Measurements from ENCODE around the gene RAB3GAP1. TPM values are rescaled to one million over a fixed set of nuclear protein-coding genes. Genes with fewer than 3 reads are reported as not detected.

The RAB3GAP1 gene
- total RNA-seq (41.4 TPM), polyA plus RNA-seq (ENCODE audit: insufficient read depth, low read depth, low replicate concordance) (16.6 TPM)
- long read RNA-seq, donor 1, full-length matches to known transcripts: 9 of 19 reads
- long read RNA-seq, donor 1, partial matches to known transcripts: 10 of 19 reads
- long read RNA-seq, donor 1, other reads (novel, unspliced or antisense): 0 of 19 reads
- long read RNA-seq, donor 2, full-length matches to known transcripts: 11 of 11 reads
- long read RNA-seq, donor 2, partial matches to known transcripts: 0 of 11 reads
- long read RNA-seq, donor 2, other reads (novel, unspliced or antisense): 0 of 11 reads
- long read RNA-seq, donor 3, full-length matches to known transcripts: 20 of 20 reads
- long read RNA-seq, donor 3, partial matches to known transcripts: 0 of 20 reads
- long read RNA-seq, donor 3, other reads (novel, unspliced or antisense): 0 of 20 reads
- long read RNA-seq, donor 4, partial matches to known transcripts: 0 of 3 reads
- long read RNA-seq, donor 4, other reads (novel, unspliced or antisense): 0 of 3 reads
- long read RNA-seq, donor 5, full-length matches to known transcripts: 2 of 2 reads
- long read RNA-seq, donor 5, partial matches to known transcripts: 0 of 2 reads
- long read RNA-seq, donor 5, other reads (novel, unspliced or antisense): 0 of 2 reads
- long read RNA-seq, donor 6, full-length matches to known transcripts: 10 of 10 reads
- long read RNA-seq, donor 6, partial matches to known transcripts: 0 of 10 reads
- long read RNA-seq, donor 6, other reads (novel, unspliced or antisense): 0 of 10 reads
- long read RNA-seq, donor 7, full-length matches to known transcripts: 18 of 36 reads
- long read RNA-seq, donor 7, partial matches to known transcripts: 3 of 36 reads
- long read RNA-seq, donor 7, other reads (novel, unspliced or antisense): 15 of 36 reads
- long read RNA-seq, donor 8, full-length matches to known transcripts: 6 of 6 reads
- long read RNA-seq, donor 8, partial matches to known transcripts: 0 of 6 reads
- long read RNA-seq, donor 8, other reads (novel, unspliced or antisense): 0 of 6 reads
- long read RNA-seq, donor 9, partial matches to known transcripts: 0 of 4 reads
- long read RNA-seq, donor 9, other reads (novel, unspliced or antisense): 0 of 4 reads
- long read RNA-seq, donor 10, transcript RAB3GAP1-202 (3 exons, 1,139 nt): major isoform, 5 of 5 reads
- long read RNA-seq, donor 10, partial matches to known transcripts: 0 of 5 reads
- long read RNA-seq, donor 10, other reads (novel, unspliced or antisense): 0 of 5 reads

DNA sequence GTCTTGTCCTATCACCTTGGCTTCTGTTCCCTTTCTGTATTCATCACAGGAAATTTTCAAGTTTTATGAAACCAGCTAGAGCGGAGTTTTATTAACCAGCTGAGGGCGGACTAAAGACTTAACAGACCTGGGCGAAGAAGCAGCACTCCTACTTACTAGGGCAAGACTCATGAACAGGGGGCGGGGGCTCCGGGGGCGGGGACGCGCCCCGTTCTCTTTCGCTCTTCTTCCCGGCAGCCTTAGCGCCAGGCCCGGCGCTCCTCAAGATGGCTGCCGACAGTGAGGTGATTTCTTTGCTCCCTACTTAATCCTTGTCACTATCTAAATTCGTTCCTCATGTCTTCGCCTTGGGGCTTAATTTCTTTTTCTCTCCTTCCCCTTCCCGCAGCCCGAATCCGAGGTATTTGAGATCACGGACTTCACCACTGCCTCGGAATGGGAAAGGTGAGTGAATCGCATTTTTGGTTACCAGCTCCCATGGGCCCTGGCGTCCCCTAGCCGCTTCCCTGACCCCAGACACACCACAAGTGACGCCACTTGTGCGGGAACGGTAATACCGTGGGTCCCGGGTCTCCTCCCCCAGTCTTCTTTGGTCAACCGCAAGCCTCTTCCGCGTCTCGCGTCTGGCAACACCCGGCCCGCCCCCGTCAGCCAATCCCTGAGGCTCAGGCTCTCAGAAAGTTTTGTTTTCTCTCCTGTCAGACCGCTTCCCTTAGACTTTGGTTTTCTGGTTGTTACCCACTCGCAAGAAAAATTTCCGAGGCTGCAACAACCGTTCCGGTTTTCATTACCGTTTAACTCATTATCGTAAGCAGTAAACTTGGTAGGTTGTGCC, at the start of gene RAB3GAP1:
RAB3GAP1 (plus strand) TSS at position 251 of the 835 bp plus-strand sequence; CDS start at position 267, 16 bp downstream.
- intact Hi-C loops (cut with DNase I): no loop called here
- H3K4me1 ChIP-seq (ENCODE audit: control insufficient read depth in 2 of 3, insufficient read depth in 2 of 3, low read depth in 1 of 3, low read length in 3 of 3): peaks cover 0 to 13% (median 11%) of the 10 kb centered on the region in 3 donors
- H3K27ac ChIP-seq (ENCODE audit: low read depth in 2 of 2, low read length in 2 of 2): peak within 1 kb of the TSS; percentile 95 to 96
- H3K9me3 ChIP-seq (ENCODE audit: control insufficient read depth in 2 of 3, insufficient read depth in 1 of 3, low read length in 3 of 3): no peaks in the 10 kb centered on the region
- DNase-seq (peak; percentile 86 to 93 (median 91)), FAIRE-seq (no peak)
- H3K36me3 ChIP-seq (ENCODE audit: control insufficient read depth in 2 of 3, insufficient read depth in 3 of 3, low read length in 3 of 3): no peaks in the 10 kb centered on the region
- peak within 1 kb of the TSS; percentile 94 to 100 (median 96) for H3K9ac ChIP-seq (ENCODE audit: low read length in 3 of 3)
- TF ChIP-seq, protein P1, sequence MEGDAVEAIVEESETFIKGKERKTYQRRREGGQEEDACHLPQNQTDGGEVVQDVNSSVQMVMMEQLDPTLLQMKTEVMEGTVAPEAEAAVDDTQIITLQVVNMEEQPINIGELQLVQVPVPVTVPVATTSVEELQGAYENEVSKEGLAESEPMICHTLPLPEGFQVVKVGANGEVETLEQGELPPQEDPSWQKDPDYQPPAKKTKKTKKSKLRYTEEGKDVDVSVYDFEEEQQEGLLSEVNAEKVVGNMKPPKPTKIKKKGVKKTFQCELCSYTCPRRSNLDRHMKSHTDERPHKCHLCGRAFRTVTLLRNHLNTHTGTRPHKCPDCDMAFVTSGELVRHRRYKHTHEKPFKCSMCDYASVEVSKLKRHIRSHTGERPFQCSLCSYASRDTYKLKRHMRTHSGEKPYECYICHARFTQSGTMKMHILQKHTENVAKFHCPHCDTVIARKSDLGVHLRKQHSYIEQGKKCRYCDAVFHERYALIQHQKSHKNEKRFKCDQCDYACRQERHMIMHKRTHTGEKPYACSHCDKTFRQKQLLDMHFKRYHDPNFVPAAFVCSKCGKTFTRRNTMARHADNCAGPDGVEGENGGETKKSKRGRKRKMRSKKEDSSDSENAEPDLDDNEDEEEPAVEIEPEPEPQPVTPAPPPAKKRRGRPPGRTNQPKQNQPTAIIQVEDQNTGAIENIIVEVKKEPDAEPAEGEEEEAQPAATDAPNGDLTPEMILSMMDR (IDR thresholded peaks at IDR 0.05; ENCODE audit: borderline replicate concordance, extremely low read depth, insufficient read depth): no peak
- H3K27me3 ChIP-seq (ENCODE audit: control insufficient read depth, insufficient read depth, low read length): no peaks in the 10 kb centered on the region
- H3K4me3 ChIP-seq (ENCODE audit: low read length in 3 of 3): peak within 1 kb of the TSS; percentile 96 to 100 (median 98)

DNA sequence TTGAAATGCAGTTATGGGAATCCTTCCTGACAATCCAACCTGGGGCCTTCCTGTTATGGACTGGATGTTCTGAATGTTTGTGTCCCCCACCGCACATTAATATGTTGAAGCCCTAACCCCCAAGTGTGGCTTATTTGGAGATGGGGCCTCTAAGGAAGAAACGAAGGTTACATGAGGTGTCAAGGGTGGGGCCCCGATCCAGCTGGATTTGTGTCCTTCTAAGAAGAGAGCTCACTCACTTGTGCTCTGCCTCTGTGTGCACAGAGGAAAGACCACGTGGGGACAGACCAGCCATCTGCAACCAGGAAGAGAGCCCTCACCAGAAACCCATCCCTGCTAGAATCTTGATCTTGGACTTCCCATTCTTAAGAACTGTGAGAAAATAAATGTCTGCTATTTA, 49.3 kb upstream of the RAB3GAP1 start:
- no peak for DNase-seq
- Histone ChIP-seq H3K36me3 (ENCODE audit: control insufficient read depth in 2 of 3, insufficient read depth in 3 of 3, low read length in 3 of 3) (no peaks in the 10 kb centered on the region), H3K4me1 (ENCODE audit: control insufficient read depth in 2 of 3, insufficient read depth in 2 of 3, low read depth in 1 of 3, low read length in 3 of 3) (no peaks in the 10 kb centered on the region), H3K9me3 (ENCODE audit: control insufficient read depth in 2 of 3, insufficient read depth in 1 of 3, low read length in 3 of 3) (no peaks in the 10 kb centered on the region), H3K4me3 (ENCODE audit: low read length in 3 of 3) (no peak overlapping the region), H3K9ac (ENCODE audit: low read length in 3 of 3) (no peak overlapping the region), H3K27ac (ENCODE audit: low read depth in 2 of 2, low read length in 2 of 2) (no peak overlapping the region), H3K27me3 (ENCODE audit: control insufficient read depth, insufficient read depth, low read length) (no peaks in the 10 kb centered on the region)
- TF ChIP-seq, protein P1 (IDR thresholded peaks at IDR 0.05; ENCODE audit: borderline replicate concordance, extremely low read depth, insufficient read depth): no peak
- intact Hi-C loops (cut with DNase I): loop anchor here (5.0 kb wide), 1 partner anchor 709 kb away; no protein-coding TSS in a partner anchor
- no peak for FAIRE-seq
